ENCODE data around the gene RMI2.

Gene RMI2

GRCh38 chr16:11309895-11310633 lies 35.2 kb upstream of the RMI2 start:
- DNase-seq (ENCODE audit: low read depth in 3 of 3): no peak

GRCh38 chr16:11310634-11310977 lies 34.7 kb upstream of the RMI2 start:
- no peak for DNase-seq (ENCODE audit: low read depth in 3 of 3)

GRCh38 chr16:11310997-11311561 lies 34.2 kb upstream of the RMI2 start:
- no peak for DNase-seq (ENCODE audit: low read depth in 3 of 3)

- DNase-seq (ENCODE audit: low read depth in 3 of 3): no peak
These were observed 32.4 kb upstream of the RMI2 start for GRCh38 chr16:11312718-11313492.

GRCh38 chr16:11313493-11314308 lies 31.6 kb upstream of the RMI2 start:
- no peak for DNase-seq (ENCODE audit: low read depth in 3 of 3)

- no peak for DNase-seq (ENCODE audit: low read depth in 3 of 3)
These were observed 30.9 kb upstream of the RMI2 start for GRCh38 chr16:11314309-11314894.

GRCh38 chr16:11315510-11315909 lies 29.7 kb upstream of the RMI2 start:
- DNase-seq (ENCODE audit: low read depth in 3 of 3): no peak

GRCh38 chr16:11316331-11317015 lies 28.8 kb upstream of the RMI2 start:
- no peak for DNase-seq (ENCODE audit: low read depth in 3 of 3)

GRCh38 chr16:11318817-11319216 lies 26.4 kb upstream of the RMI2 start:
- no peak for DNase-seq (ENCODE audit: low read depth in 3 of 3)

- DNase-seq (ENCODE audit: low read depth in 3 of 3): no peak
These were observed 25.6 kb upstream of the RMI2 start for GRCh38 chr16:11319529-11320146.

- DNase-seq (ENCODE audit: low read depth in 3 of 3): no peak
These were observed 25.1 kb upstream of the RMI2 start for GRCh38 chr16:11320170-11320569.

- no peak for DNase-seq (ENCODE audit: low read depth in 3 of 3)
These were observed 23.6 kb upstream of the RMI2 start for GRCh38 chr16:11321662-11322061.

- no peak for DNase-seq (ENCODE audit: low read depth in 3 of 3)
These were observed 22.4 kb upstream of the RMI2 start for GRCh38 chr16:11322823-11323222.

GRCh38 chr16:11323551-11324336 lies 21.5 kb upstream of the RMI2 start:
- DNase-seq (ENCODE audit: low read depth in 3 of 3): no peak

GRCh38 chr16:11325404-11326083 lies 19.7 kb upstream of the RMI2 start:
- DNase-seq (ENCODE audit: low read depth in 3 of 3): peak in 1 of 3 experiments; percentile 30

- DNase-seq (ENCODE audit: low read depth in 3 of 3): no peak
These were observed 19.0 kb upstream of the RMI2 start for GRCh38 chr16:11326084-11326736.

GRCh38 chr16:11326737-11327276 lies 18.5 kb upstream of the RMI2 start:
- no peak for DNase-seq (ENCODE audit: low read depth in 3 of 3)

All from stimulated activated CD4-positive, alpha-beta T cell treated with anti-CD3 and anti-CD28 coated beads, TNF-alpha, amount 100 ng/mL, for 24 hours (primary cell).